ENCODE results near the gene PLEKHG3.

PLEKHG3 gene

GRCh38 chr14:64748995-64749714, 44.9 kb downstream of the PLEKHG3 start:
- TF ChIP-seq GATA3 (IDR thresholded peaks at IDR 0.05; ENCODE audit: low read depth, low read length) (no peak), GATA2 (IDR thresholded peaks at IDR 0.05; ENCODE audit: low read depth, low read length) (no peak)

DNA sequence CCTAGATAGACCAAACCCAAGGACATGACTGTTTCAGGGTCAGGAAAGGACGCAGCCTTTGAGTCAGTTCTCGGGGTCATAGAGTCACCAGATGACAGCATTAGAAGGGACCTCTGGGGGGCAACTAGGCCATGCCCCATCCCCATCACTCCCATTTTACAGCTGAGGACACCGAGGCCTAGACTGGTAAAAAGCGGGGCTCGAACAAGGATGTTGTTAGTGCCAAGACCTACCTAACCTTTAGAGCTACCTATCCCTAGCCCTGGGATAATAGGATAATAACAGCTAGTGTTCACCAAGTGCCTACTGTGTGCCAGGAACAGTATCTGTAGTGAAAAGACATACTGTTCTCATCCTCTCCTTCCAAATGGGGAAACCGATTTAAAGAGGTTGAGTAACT, 48.7 kb downstream of the PLEKHG3 start:
- TF ChIP-seq GATA2 (IDR thresholded peaks at IDR 0.05; ENCODE audit: low read depth, low read length) (no peak), GATA3 (IDR thresholded peaks at IDR 0.05; ENCODE audit: low read depth, low read length) (no peak)

DNA sequence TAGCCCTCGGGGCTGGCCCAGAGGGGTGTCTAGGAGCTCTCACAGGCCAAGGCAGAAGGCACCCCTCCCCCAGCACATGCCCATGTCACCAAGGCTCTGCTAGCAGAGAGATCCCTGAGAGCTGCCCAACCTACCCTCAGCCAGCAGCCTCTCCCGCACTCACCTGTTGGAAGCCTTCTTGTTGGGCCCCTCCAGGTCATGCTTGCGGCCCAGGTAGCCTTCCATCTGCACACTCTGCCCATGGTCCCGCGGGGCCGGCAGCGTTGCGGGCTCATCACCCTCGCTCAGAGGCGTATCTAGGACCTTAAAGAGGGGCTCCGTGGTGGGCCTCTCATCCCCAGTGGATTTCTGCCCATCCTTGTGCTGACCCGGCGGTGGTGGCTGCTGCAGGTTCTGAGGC, 49.1 kb downstream of the PLEKHG3 start:
- TF ChIP-seq GATA2 (IDR thresholded peaks at IDR 0.05; ENCODE audit: low read depth, low read length) (no peak), GATA3 (IDR thresholded peaks at IDR 0.05; ENCODE audit: low read depth, low read length) (no peak)

DNA sequence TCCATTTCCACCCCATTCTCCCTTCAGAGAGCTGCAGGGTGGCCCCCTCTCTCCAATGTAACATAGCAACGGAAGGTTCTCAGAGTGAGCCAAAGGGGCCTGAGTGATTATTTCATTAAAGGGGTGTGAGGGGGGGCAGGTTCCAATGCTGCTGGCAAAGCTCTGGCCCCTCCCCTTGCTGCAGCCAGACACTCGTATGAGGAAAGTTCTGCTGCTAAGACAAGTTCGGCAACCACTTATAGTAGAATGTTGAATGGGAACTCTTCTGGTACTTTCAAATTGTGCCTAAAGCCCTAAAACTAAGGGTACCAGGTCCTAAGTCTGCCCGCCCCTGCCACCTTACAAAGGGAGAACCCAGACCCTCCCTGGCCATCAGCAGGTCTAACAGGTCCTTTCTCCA, 49.8 kb downstream of the PLEKHG3 start:
- TF ChIP-seq GATA3 (IDR thresholded peaks at IDR 0.05; ENCODE audit: low read depth, low read length) (no peak), GATA2 (IDR thresholded peaks at IDR 0.05; ENCODE audit: low read depth, low read length) (no peak)

DNA sequence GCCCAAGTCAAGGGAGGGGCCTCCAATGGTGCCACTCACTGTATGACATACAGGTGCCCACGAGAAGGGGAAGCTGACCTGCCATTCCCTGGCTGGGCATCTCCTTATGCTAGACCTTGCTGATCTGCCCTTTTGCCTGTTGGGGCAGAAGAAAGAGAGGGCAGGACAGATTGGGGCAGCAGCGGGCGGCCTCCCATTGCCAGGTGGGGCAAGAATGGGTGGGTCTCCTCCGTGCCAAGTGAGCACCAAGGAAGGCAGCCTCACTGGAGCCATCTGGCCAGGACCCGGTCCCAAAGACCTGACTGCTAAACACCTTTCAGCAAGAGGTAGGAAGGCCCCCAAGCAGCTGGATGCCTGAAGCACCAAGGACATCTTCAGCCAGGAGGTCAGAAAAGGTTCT, 50.5 kb downstream of the PLEKHG3 start:
- no peak for TF ChIP-seq GATA3 (IDR thresholded peaks at IDR 0.05; ENCODE audit: low read depth, low read length)
- no peak for TF ChIP-seq GATA2 (IDR thresholded peaks at IDR 0.05; ENCODE audit: low read depth, low read length)

GRCh38 chr14:64755781-64756221, 51.6 kb downstream of the PLEKHG3 start:
- TF ChIP-seq GATA3 (IDR thresholded peaks at IDR 0.05; ENCODE audit: low read depth, low read length) (no peak), GATA2 (IDR thresholded peaks at IDR 0.05; ENCODE audit: low read depth, low read length) (no peak)

- no peak for TF ChIP-seq GATA2 (IDR thresholded peaks at IDR 0.05; ENCODE audit: low read depth, low read length)
- TF ChIP-seq GATA3 (IDR thresholded peaks at IDR 0.05; ENCODE audit: low read depth, low read length), result no peak
Observed at GRCh38 chr14:64756712-64757111, 52.5 kb downstream of the PLEKHG3 start.

DNA sequence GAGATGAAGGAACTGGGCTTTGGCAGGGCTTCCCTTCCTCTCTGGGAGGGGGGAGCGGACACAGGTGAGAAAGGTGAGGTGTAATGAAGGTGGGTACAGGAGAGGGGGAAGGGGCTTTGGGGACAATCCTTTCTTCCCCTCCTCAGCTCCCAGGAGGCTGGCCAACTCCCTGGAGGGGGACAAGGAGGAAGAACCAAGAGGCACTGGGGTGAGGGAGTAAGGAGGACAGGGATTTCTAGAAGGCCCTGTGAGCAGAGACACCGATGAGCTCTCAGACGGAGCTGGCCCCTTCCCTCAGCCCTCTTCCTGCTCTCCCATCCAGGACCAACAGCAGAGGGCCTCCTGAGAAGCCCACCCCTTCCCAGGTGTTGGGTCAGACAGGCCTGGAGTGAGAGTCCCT, 53.4 kb downstream of the PLEKHG3 start:
- TF ChIP-seq GATA2 (IDR thresholded peaks at IDR 0.05; ENCODE audit: low read depth, low read length), result no peak
- no peak for TF ChIP-seq GATA3 (IDR thresholded peaks at IDR 0.05; ENCODE audit: low read depth, low read length)

GRCh38 chr14:64758025-64758521, 53.8 kb downstream of the PLEKHG3 start:
- no peak for TF ChIP-seq GATA3 (IDR thresholded peaks at IDR 0.05; ENCODE audit: low read depth, low read length)

GRCh38 chr14:64758691-64759554, 54.7 kb downstream of the PLEKHG3 start:
- TF ChIP-seq GATA2 (IDR thresholded peaks at IDR 0.05; ENCODE audit: low read depth, low read length), result peak; percentile 78
- TF ChIP-seq GATA3 (IDR thresholded peaks at IDR 0.05; ENCODE audit: low read depth, low read length), result no peak

DNA sequence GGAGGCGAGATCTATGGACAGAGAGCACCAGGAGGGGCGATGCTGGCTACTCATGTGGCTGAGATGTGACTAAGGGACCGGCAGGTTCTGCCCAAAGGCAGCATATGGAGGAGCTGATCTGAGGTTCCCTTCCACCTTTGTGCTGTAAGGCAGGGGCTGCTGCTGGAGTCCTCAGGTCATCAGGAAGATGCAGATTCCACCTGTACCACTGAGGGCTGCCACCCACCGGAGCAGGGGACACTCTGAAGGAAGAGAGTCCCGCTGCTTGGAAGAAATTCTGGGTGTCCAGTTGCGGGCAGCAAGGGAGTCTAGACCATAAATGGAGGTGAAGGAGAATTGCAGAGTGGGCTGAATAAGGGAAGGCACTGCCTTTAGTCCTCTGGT, 55.3 kb downstream of the PLEKHG3 start:
- no peak for TF ChIP-seq GATA3 (IDR thresholded peaks at IDR 0.05; ENCODE audit: low read depth, low read length)
- no peak for TF ChIP-seq GATA2 (IDR thresholded peaks at IDR 0.05; ENCODE audit: low read depth, low read length)

- TF ChIP-seq GATA2 (IDR thresholded peaks at IDR 0.05; ENCODE audit: low read depth, low read length) (no peak), GATA3 (IDR thresholded peaks at IDR 0.05; ENCODE audit: low read depth, low read length) (no peak)
Observed at GRCh38 chr14:64760146-64760755, 56.0 kb downstream of the PLEKHG3 start.

GRCh38 chr14:64760916-64761315, 56.7 kb downstream of the PLEKHG3 start:
- TF ChIP-seq GATA2 (IDR thresholded peaks at IDR 0.05; ENCODE audit: low read depth, low read length), result no peak
- no peak for TF ChIP-seq GATA3 (IDR thresholded peaks at IDR 0.05; ENCODE audit: low read depth, low read length)

- TF ChIP-seq GATA2 (IDR thresholded peaks at IDR 0.05; ENCODE audit: low read depth, low read length), result no peak
- no peak for TF ChIP-seq GATA3 (IDR thresholded peaks at IDR 0.05; ENCODE audit: low read depth, low read length)
Observed at GRCh38 chr14:64761441-64762043, 57.3 kb downstream of the PLEKHG3 start.

Measured in SH-SY5Y (cell line).